Activated CD4-positive, alpha-beta T cell treated with anti-CD3 and anti-CD28 coated beads, Interleukin-2, amount 50 U/mL, for 48 hours (primary cell): ENCODE measurements around the gene MX2.
A peak's percentile ranks its signal among the peaks of the same experiment; 100 is the strongest.
"Not testable (repeated sequence)": the region's sequence is repeated elsewhere in the genome, so short reads cannot be mapped to it uniquely, and the experiment has no call there.

Experiments
- DNase-seq, 2 experiments: peaks; one replicate each; pipeline ENCODE4 v3.0.0-alpha.2; 2020

The MX2 gene

DNA sequence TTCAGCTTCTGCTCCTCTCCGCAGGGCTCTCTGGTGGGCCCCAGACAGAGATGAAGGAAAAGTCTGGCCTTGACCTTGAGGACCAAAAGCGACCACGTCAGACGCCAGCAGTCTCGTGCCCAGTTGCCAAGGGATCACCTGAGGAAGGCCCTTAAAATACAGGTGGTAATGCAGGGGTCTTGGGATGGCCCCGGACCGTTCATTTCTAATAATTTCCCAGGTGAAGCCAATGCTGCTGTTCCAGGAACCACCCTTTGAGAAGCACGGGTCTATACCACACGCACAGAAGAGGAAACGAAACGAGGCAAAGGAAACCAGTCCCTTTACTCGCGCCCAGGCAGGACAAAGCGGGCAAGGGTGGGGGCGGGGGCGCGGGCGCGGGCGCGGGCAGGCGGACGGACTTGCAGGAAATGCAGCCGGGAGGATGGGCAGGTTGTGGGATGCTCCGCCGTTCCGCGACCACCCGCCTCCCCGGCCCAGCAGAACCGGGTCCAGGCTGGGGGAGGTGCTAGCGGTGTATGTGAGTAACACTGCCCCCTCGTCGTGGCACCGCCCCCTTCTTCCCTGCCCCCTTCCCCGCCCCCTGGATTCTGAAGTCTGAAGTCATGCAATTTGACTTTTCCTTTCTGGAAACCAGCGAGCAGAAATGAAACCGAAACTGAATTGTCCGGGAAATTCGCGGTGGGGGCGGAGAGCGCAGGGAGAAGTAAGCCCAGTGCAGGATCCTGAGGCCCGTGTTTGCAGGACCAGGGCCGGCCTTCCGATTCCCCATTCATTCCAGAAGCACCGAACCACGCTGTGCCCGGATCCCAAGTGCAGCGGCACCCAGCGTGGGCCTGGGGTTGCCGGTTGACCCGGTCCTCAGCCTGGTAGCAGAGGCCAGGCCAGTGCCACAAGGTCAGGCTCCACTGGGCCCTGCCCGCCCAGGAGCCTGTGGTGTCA, 58.4 kb downstream of the MX2 start:
- peak; percentile 37 to 47 for DNase-seq

DNA sequence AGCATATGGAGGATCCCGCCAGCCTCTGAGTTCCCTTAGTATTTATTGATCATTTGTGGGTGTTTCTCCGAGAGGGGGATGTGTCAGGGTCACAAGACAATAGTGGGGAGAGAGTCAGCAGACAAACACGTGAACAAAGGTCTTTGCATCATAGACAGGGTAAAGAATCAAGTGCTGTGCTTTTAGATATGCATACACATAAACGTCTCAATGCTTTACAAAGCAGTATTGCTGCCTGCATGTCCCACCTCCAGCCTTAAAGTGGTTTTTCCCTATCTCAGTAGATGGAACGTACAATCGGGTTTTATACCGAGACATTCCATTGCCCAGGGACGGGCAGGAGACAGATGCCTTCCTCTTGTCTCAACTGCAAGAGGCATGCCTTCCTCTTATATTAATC, 59.2 kb downstream of the MX2 start:
- DNase-seq: not testable (repeated sequence)

DNA sequence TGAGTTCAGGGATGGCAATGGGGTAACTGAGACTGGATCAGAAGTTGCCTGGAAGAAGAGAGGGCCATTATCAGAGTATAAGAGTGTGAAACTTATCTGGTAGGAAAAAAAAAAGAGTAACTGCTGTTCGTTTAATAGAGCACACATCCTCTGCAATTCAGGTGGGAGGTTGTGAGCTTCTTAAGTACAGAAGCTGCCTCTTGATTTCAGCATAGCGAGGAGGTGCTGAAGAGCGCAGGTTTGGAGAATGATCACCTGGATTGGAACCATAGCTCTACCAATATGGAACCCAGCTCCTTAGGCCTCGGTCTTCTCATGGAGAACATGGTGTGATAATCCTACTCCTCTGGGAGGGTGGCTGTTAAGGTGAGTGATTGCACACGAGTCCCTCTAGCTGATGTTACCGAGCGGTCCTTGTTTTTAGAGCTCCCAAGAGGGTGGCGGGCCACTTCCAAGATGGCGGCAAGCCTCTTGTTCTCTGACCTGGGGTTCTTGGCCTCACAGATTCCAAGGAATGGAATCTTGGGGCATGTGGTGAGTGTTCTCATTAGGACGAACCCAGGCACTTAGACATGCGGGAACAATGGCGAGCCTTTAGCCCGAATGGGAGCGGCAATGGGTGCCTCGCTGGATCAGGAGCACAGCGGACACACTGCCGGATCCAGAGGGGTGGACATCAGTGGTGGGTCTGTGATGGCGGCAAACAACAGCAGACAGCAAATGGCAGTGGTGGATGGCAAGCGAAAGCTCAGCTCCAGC, 60.9 kb downstream of the MX2 start:
- no peak for DNase-seq

DNA sequence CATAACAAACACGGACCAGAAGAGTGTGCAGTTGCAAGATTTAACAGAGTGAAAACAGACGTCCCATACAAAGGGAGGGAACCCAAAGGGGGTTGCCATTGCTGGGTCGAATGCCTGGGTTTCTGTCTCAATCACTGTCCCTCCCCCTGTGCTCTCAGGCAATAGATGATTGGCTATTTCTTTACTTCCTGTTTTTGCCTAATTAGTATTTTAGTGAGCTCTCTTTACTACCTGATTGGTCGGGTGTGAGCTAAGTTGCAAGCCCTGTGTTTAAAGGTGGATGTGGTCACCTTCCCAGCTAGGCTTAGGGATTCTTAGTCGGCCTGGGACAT, 61.4 kb downstream of the MX2 start:
- not testable (repeated sequence) for DNase-seq

DNA sequence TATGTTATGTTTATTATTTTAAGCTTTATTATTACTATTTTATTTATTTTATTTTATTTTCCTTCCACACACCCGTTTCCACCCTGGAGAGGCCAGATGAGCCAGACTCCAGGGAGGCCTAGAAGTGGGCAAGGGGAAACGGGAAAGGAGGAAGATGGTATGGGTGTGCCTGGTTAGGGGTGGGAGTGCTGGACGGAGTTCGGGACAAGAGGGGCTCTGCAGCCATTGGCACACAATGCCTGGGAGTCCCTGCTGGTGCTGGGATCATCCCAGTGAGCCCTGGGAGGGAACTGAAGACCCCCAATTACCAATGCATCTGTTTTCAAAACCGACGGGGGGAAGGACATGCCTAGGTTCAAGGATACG, 63.7 kb downstream of the MX2 start:
- no peak for DNase-seq

DNA sequence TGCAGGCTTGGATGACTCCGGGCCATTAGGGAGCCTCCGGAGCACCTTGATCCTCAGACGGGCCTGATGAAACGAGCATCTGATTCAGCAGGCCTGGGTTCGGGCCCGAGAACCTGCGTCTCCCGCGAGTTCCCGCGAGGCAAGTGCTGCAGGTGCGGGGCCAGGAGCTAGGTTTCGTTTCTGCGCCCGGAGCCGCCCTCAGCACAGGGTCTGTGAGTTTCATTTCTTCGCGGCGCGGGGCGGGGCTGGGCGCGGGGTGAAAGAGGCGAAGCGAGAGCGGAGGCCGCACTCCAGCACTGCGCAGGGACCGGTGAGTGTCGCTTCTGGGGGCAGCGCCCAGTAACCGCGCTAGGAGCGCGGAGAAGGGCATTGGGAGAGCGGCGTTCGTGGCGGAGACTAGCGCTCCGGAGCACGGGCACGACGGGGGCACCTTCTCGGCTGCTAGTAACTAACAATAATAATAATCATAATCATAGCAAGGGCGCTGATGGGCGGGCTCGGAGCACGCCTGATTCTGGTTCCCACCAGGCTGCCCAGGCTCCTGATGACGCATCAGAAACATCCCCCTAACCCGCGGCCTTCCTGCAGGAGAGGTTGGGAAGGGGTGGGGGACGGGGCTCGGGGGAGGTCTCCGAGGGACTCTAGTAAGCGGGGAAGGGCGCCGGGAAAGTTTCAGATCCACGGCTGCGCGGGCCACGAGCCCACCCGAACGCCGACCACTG, 64.3 kb downstream of the MX2 start, which contains the start of gene MX1:
Gene MX1 (plus strand): TSS at position 286 of the 722 bp plus-strand sequence. CDS start 5,832 bp downstream, outside the sequence.
- peak; percentile 80 to 82 for DNase-seq

DNA sequence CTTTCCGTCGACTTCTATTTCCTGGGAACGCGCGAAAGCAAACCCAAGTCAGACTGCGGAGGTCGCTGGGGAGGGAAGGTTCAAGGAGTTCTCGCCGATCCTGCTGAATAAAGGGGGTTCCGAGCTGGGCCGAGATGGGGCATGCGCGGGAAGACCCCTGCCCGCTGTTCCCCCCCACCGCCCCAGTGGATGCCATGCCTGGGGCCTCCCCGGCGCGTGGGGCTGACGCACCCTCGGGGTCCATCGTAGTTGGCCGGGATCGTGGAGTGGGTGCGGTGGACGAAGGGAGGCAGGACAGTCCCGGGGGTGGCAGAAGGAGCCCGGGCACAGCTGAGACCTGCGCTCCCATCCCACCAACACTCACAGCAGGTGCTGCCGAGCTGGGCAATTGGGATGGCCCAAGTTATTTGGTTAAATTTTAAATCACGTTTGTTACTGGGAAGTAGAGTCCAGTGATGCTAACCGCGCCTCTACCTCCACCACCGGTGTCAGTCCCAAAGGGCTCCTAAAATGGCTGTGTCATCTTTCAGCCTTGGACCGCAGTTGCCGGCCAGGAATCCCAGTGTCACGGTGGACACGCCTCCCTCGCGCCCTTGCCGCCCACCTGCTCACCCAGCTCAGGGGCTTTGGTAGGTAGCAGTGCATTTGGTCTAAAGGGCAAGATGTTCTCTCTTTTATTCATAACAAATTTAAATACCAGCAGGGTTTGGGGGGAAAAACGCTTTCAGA, 65.0 kb downstream of the MX2 start:
- DNase-seq: no peak

DNA sequence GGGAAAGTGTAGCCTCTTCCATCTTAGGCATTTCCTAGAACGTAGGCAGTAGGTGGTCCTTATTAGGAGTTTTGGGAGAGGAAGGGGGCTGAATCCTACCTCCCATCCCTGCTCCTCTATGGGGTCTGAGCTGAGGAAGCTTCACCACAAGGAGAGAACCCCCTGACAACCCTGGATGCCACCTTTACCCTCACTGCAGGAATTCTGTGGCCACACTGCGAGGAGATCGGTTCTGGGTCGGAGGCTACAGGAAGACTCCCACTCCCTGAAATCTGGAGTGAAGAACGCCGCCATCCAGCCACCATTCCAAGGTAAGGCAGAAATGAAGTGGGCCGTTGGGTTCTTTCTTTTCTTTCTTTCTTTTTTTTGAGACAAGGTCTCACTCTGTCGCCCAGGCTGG, 65.7 kb downstream of the MX2 start:
- no peak for DNase-seq

DNA sequence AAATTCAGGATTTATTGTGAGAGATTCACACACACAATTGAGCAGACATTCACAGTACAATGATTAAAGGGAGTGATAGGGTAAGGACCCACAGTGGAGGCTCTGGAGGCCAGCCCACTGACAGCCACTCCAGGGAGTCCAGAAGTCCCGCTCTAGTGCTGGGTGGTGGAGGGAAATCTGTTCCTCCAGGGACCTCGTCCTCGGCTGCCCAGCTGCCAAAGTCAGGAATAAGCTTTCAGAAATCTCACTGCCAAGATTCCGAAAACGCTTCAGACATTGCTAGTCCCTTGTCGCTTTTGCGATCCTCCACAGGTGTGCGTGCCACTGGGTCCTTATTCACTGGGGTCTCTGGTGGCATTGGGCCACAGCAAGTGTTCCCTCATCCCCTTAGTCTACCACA, 66.5 kb downstream of the MX2 start:
- no peak for DNase-seq

DNA sequence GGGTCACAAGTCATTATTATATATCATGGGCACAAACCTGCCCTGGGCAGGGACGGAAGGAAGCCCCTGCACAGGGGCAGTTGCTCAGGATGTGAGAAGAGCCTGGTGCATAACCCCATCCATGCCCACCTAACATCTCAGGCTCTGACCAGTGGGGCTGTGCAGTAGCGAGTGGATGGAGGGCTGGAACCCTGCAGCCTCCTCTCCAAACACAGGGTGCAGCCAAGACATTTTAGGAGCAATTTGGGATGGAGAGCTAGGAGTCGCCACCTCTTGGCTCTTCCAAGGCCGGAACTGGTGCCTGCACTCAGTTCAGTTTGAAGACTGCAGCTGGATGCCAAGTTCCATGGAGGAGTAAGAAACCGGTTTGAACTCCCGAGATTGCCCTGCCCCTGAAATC, 67.0 kb downstream of the MX2 start:
- no peak for DNase-seq

DNA sequence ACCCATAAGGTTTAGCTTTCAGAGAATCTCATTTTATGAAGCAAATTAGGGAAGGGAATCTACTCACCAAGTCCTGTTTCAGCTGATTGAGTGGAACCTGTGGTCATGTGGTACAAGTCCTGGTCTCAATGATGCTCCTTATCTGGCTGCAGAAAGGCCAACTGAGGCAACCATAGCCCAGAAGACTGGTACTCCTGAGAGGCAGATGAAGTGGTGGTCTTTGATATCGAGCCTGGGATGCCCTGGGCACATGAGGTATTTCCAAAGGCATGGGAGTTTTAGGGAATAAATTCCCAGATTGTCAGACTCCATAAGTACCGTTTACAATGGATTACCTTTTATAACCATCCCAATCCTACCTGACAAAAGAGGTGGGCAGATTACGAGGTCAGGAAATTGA, 67.5 kb downstream of the MX2 start:
- no peak for DNase-seq

DNA sequence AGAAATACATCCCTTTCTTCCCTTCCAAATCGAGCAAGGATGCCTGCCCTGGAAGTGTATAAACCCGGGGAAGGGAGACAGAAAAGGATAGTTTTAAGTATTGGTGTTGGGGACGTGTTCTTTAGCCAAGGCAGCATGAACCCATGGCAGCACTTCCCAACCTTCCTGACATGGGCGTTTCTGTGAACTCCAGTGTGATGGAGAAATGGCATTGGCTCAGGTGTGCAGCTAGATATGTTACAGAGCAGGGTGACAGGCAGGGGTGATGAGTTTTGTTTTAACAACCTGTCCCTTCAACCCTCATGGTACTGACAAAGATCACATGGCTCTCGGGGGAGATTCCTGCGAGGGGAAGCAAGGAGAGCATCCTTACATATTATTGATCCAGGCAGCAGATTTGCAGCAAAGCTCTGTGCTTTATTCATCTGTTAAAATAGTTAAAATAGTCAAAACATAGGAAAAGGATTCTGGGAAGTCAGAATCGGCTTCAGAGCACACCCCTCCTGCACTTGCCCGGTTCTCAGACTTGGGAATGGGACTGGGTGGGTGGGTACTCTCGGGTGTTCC, 68.2 kb downstream of the MX2 start:
- no peak for DNase-seq

DNA sequence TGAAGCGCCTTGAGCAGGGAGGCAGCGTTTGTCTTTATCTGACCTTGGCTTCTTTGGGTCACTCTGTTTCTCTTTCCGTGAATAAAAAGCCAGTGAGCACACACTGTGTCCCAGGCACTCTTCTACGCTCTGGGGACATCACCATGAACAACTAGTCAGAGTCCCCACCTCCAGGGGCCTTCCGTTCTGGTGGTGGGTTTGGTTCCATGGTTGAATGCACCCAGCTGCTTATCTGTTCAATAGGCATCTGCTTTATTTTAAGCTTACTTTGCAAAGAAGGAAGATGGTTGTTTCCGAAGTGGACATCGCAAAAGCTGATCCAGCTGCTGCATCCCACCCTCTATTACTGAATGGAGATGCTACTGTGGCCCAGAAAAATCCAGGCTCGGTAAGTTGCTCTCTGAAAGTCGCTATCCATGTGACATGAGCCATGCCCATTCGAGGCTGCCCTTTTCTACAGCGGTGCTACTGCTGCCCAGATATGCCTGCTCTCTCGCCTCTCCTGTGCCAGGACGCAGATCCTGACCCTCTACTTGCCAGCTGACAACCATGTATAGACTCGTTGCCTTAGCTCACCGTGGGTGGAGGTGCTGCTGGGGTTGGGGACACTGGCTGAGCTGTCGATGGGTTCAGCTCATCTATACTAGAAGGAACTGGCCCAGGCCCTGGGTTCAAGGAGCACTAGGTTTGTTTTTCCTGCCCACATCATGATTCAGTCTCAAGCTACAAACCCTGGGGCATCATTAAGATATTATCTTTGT, 70.1 kb downstream of the MX2 start:
- no peak for DNase-seq

DNA sequence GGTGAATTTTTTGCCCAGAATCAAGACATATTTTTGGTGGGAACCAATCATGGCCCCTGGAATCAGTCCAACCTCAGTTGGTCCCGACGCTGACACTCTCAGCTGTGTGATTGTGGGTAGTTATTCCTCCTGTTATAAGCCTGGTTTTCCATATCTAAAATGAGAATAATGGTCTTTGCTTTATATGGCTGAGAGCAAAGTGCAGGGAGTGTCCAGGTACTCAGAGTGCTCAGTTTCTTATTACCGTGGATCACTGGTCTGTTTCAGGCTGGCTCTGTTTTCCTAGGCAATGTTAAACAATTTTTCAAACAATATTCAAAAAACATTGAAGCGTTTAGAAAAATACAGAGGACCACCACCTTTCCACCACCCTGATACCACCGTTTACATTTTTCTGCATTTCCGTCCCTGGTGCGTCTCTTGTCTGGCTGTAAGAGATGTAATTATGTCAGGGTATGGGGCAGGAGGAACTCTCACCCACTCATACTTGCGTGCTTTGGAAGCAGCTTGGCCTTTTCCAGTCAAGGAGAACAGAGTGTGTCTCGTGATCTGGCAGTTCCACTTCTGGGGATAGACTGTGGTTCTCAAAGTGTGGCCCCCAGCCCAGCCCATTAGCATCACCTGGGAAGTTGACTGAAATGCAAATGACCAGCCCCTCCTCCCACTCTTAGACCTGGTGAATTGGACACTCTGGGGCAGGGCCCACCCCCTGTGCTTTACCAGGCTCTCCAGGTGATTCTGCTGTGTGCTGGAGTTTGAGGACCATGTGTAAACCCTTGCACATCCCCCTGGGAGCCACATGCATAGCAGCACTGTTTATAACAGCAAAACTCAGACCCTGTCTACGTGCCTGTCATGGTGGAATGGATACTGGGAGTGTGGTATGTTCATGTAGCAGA, 71.0 kb downstream of the MX2 start:
- no peak for DNase-seq

DNA sequence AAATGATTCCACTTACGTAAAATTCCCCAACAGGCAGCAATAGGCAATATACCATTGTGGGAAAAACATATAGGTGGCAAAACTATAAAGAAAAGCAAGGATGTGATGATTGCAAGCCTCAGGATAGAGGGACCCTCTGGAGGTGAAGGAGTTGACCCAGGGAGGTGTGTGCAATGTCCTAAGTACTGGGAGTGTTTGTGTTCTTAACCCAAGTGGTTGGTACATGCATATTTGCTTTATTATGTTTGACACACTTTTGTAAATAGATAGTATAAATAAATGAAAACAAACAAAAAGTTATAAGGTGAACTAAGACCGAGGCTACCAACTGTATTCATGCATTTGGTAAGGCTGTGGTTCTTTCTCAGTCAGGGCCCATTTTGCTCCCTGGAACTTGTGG, 71.7 kb downstream of the MX2 start:
- no peak for DNase-seq

DNA sequence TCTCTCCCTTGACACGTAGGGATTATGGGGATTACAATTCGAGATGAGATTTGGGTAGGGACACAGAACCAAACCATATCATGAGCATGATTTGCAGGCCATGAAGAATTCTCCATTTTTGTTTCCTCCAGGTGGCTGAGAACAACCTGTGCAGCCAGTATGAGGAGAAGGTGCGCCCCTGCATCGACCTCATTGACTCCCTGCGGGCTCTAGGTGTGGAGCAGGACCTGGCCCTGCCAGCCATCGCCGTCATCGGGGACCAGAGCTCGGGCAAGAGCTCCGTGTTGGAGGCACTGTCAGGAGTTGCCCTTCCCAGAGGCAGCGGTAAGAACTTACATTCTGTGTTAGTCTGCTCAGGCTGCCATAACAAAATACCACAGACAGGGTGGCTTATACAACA, 73.9 kb downstream of the MX2 start:
- DNase-seq: no peak

DNA sequence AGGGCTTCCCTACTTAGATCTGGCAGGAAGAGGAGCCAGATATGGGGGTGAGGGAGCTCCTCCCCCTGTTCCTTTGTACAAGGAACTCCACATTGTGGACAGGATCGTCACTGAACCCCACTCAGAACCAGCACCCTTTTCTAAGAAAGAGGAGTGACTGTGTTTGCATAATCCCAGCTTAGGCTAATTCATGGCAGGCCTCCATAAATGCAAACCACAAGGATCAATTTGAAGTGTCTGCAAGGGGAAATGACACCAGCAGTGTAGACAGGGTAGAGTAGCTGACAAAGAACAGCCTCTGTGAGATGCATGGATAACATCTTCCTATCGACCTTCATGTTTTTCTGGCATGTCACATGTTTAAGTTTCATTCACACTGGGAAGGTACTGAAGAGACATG, 75.9 kb downstream of the MX2 start:
- DNase-seq: no peak

DNA sequence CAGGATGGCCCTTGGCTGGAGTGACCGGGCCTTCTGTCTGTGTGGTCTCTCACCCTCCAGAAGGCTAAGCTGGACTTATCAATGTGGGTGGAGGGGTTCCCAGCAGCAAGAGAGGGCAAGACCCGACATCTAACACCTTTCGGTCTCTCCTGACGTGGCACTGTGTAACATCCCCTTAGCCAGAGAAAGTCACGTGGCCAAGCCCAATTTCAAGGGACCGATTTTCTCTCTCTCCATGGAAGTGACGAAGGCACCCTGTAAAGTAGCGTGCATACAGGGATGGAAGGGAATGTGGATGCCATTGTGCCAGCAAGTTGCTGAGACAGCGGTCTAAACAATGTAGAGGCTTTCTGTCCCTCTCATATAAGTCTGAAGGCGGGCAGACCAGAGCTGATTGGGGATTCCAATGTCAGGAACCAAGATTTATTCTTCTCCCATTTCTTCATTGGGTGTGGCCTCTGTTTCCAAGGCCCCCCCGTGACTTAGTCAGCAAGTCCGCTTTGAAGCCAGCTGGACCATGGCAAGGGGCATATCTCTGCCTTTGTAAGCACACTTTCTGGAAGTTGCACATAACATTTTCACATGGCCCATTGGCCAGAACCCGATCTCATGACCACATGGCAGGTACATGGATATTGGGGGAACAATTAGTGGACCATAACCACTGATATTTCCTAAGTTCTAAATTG, 76.7 kb downstream of the MX2 start:
- DNase-seq: no peak

DNA sequence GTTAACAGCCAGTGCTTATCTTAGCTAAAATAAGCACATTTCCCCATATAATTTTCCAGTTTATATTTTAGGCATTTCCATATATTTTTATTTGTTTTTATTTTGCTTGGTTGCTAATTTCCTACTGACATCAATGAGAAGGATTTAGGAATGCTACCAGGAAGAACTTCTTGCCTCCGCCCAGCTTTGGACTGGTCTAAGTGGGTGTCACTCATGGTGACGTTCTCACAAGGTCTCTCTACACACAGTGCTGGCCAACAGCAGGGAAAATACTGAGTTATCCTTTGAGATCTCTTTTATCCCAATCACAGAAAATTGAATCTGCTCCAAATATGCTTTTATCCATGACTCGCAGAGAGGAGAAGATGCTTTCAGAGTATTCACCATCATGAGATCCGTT, 77.4 kb downstream of the MX2 start:
- no peak for DNase-seq

DNA sequence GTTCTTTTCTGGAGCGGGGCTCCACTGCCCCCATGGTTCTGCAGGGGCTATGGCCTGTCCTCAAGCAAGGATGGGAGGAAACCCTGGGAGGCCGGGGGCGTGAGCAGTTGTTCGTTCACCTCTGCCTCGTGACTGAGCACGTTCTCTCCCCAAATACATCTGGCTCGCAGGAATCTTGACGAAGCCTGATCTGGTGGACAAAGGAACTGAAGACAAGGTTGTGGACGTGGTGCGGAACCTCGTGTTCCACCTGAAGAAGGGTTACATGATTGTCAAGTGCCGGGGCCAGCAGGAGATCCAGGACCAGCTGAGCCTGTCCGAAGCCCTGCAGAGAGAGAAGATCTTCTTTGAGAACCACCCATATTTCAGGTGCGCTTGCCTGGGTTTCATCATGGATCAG, 79.7 kb downstream of the MX2 start:
- no peak for DNase-seq
